Stimulated activated naive CD8-positive, alpha-beta T cell treated with anti-CD3 and anti-CD28 coated beads, Interleukin-15, Interleukin-2, amounts not matched to agents 100 U/mL and 50 U/mL, for 24 hours (primary cell): ENCODE results near the gene GUCD1.

Experiments used
- ATAC-seq: fragments of 150-1000 bp; cut with Tn5 transposase; one replicate; pipeline ENCODE4 v1.10.0; 2021
- DNase-seq: peaks from one replicate; pipeline ENCODE4 v3.0.0; 2021

The GUCD1 gene

GRCh38 chr22:24590596-24591173 is 35.7 kb upstream of the GUCD1 start:
- no peak for ATAC-seq
- no peak for DNase-seq

GRCh38 chr22:24589518-24590030 is 34.6 kb upstream of the GUCD1 start:
- DNase-seq (no peak), ATAC-seq (no peak)

GRCh38 chr22:24588757-24589481 is 34.0 kb upstream of the GUCD1 start:
- ATAC-seq (no peak), DNase-seq (no peak)

GRCh38 chr22:24588381-24588756 is 33.4 kb upstream of the GUCD1 start:
- DNase-seq = no peak
- no peak for ATAC-seq

- DNase-seq (no peak), ATAC-seq (no peak)
Measured at GRCh38 chr22:24587948-24588347, 33.0 kb upstream of the GUCD1 start.

GRCh38 chr22:24587251-24587650 is 32.3 kb upstream of the GUCD1 start:
- no peak for ATAC-seq
- no peak for DNase-seq

- no peak for ATAC-seq
- no peak for DNase-seq
Measured at GRCh38 chr22:24585927-24586546, 31.1 kb upstream of the GUCD1 start.

- ATAC-seq = no peak
Measured at GRCh38 chr22:24585461-24585860, 30.5 kb upstream of the GUCD1 start.

GRCh38 chr22:24584871-24585411 is 30.0 kb upstream of the GUCD1 start:
- ATAC-seq (no peak), DNase-seq (no peak)

More at GRCh38 chr22:24585461-24585860, 30.5 kb upstream of the GUCD1 start:
- DNase-seq = no peak

GRCh38 chr22:24584166-24584790 is 29.3 kb upstream of the GUCD1 start:
- ATAC-seq = no peak

GRCh38 chr22:24583221-24584165 is 28.6 kb upstream of the GUCD1 start:
- DNase-seq (no peak), ATAC-seq (no peak)

More at GRCh38 chr22:24584166-24584790, 29.3 kb upstream of the GUCD1 start:
- no peak for DNase-seq

- no peak for ATAC-seq
- no peak for DNase-seq
Measured at GRCh38 chr22:24582056-24582814, 27.3 kb upstream of the GUCD1 start.

GRCh38 chr22:24580276-24580675 is 25.3 kb upstream of the GUCD1 start:
- no peak for DNase-seq
- ATAC-seq = no peak

- ATAC-seq = no peak
- DNase-seq = no peak
Measured at GRCh38 chr22:24579258-24579601, 24.3 kb upstream of the GUCD1 start.

- ATAC-seq (no peak), DNase-seq (no peak)
Measured at GRCh38 chr22:24578355-24579257, 23.7 kb upstream of the GUCD1 start.

GRCh38 chr22:24576778-24577177 is 21.8 kb upstream of the GUCD1 start:
- DNase-seq (no peak), ATAC-seq (no peak)

GRCh38 chr22:24571266-24571665 is 16.3 kb upstream of the GUCD1 start:
- no peak for ATAC-seq
- DNase-seq = no peak

- no peak for ATAC-seq
Measured at GRCh38 chr22:24567668-24568067, 12.7 kb upstream of the GUCD1 start.

GRCh38 chr22:24566899-24567511 is 12.1 kb upstream of the GUCD1 start:
- ATAC-seq (no peak), DNase-seq (no peak)

More at GRCh38 chr22:24567668-24568067, 12.7 kb upstream of the GUCD1 start:
- DNase-seq = no peak
